GM18951 (cell line): Measurements from ENCODE around the gene PSAP.

Experiments used
- POLR2A ChIP-seq: IDR thresholded peaks from 4 replicates; pipeline ENCODE4 v1.6.1; 2011; ENCODE audit warnings: mild to moderate bottlenecking; ENCODE audit not compliant: insufficient read length, insufficient read depth; ENCODE audit errors: extremely low read depth
- in situ Hi-C: fragments of 300-500 bp; cut with MboI; formaldehyde crosslinking; loops from one replicate; pipeline ENCODE4 v1.12.0; 2022; ENCODE audit warnings: low sequenced_read_pairs, mixed read lengths, inconsistent platforms; ENCODE audit not compliant: unreplicated experiment

The PSAP gene

DNA sequence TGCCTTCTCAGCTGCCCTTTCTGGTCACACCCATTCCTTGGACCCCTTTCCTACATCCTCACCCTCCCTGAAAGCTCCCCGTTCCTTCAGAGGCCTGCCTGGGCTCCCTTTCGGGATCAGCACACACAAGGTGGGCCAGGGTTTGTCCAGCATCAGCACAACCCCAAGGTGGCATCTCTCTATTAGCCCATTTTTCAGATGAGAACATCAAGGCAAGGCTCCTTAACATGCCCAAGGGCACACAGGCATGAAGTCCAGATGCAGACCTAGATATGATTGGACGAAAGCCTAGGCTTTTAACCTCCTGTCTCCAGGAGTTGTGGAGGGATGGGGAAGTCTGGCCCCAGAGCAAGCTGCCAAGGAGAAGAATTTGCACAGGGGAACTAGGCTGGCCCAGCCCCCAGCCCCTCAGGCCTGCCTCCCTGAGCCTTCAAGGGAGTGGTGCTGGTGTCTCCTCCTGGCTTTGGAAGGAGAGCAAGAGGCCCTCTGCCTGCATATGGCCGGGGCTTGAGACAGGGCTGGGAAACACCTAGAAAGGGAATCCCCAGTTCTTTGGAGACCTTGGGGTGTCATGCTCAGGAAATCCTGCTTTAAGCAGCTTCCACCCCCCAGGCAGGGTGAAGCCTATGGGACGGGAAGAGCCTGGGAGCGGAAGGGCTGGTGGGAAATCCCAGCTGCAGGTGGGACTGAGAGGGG, 68.7 kb downstream of the PSAP start:
- in situ Hi-C loops = no loop called here
- TF ChIP-seq POLR2A = no peak

DNA sequence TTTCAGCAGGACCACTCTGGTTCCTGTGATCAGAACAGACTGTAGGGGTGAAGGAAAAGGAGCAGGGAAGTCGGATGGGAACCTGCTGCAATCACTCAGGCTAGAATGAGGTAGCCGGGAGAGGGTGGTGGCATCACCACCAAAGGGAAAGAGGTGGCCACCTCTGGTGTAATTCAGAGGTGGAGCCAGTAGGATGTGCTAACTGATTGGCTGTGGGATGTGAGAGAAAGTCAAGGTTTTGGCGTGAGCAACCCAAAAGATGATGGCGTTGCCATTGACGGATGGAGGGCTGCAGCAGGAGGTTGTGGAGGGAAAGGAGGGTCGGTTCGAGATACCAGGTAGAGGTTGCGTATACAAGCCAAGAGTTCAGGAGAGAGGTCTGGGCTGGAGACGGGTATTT, 70.3 kb downstream of the PSAP start:
- in situ Hi-C loops = no loop called here
- no peak for TF ChIP-seq POLR2A

DNA sequence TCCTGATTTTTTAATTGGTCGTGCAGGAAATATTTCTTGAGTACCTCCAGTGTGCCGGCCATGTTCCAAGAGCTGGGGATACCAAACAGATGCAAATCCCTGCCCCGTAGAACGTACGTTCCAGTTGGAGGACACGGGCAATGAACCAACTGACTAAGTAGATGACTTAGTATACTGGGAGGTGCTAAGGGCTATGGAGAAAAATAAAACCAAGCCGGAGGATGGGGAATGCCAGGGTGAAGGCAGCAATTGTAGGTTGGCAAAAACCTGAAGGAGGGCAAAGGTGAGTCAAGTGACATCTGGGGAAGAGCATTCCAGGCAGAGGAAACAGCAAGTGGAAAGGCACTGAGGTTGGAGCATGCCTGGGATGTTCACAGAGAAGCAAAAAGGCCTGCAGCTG, 70.9 kb downstream of the PSAP start:
- in situ Hi-C loops = no loop called here
- TF ChIP-seq POLR2A = no peak

DNA sequence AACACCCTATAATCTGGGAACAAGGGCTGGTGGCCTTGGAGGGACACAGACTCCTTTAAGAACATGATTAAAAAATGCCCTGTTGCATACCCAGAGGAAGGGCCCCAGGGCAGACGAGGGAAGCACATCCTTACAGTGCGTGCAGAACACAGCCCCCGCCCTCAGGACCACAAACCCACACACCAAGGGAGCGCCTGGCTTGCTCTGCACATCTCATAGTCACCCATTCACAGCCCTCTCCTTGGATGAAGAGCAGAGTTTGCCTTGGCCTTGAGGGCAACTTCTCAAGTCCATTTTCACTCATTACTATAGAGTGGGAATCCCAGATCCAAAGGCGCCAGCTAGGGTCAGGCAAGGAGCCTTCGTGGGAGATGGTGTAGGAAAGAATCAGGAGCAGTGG, 71.4 kb downstream of the PSAP start:
- in situ Hi-C loops = no loop called here
- TF ChIP-seq POLR2A = no peak

DNA sequence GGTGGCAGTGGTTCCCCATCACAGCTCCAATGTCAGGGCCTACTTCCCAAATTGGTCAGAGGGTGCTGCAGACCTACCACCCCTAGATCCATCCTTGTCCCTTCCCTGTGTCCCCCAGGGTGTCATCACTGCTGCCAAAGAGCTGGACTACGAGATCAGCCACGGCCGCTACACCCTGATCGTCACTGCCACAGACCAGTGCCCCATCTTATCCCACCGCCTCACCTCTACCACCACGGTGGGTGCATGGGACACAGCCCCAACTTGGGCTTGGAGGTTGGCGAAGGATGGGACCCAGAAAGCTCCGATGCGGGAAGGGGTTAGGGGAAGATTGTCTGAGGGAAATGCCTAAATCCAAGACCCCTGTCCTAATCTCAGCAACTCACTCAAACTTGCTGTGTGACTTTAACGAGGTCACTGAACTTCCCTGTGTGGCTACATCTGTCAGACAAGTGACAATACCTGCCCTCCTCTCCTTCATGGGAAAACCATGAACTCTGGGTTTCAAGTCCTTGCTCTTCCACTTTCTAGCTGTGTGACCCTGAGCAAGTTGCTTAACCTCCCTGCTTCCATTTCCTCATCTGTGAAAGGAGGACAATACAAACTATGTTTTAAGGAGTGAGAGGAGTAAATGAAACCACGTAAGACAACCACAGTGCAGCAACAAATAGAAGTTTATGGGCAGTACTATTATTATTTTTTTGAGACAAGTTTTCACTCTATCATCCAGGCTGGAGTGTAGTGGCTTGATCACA, 72.8 kb downstream of the PSAP start:
- no peak for TF ChIP-seq POLR2A
- in situ Hi-C loops = no loop called here

DNA sequence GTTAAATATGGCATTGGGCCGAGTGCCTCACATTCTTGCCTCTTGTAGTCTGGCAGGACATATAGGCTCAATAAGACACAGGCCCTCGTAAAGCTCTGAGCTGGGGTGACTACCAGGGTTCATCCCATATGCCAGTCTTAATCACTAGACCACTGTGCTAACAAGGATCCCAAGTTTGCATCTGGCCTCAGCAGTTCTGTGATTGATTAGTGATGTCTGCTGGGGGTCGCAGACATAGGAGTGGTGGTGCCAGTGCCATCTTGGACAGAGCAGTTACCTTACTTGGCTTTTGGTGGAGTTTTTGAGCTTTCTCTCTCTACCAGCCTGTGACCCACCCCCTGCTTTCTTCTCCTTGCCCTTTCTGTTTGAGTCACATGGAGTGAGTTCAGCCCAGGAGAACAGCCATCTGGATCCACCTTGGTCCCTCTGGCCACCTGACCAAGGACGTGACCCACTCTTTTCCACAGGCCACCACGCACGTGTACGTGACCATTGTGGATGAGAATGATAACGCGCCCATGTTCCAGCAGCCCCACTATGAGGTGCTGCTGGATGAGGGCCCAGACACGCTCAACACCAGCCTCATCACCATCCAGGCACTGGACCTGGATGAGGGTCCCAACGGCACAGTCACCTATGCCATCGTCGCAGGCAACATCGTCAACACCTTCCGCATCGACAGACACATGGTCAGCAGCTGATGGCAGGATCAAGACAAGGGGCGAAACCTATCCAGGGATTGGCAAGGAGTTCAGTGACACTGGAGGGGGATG, 73.7 kb downstream of the PSAP start:
- no peak for TF ChIP-seq POLR2A
- in situ Hi-C loops = no loop called here

DNA sequence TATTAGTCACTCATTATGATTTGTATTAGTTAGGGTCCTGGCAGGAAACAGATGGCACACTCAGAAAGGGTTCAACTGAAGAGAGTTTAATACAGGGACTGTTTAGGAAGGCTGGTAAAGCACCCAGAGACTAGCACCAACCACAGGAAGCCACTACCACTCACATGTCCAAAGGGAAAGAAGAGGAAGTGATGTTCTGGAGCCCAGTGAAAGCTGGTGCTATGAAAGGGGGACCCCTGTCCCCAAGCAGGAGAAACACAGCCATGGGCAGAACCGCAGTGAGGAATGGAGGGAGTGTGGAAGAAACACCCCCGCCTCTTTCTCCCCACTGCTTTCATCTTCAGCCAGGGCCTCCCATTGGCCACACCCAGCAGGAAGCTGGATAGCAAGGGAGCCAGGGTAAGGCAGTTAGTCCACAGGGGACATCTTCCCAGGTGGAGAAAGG, 74.5 kb downstream of the PSAP start:
- in situ Hi-C loops = no loop called here

DNA sequence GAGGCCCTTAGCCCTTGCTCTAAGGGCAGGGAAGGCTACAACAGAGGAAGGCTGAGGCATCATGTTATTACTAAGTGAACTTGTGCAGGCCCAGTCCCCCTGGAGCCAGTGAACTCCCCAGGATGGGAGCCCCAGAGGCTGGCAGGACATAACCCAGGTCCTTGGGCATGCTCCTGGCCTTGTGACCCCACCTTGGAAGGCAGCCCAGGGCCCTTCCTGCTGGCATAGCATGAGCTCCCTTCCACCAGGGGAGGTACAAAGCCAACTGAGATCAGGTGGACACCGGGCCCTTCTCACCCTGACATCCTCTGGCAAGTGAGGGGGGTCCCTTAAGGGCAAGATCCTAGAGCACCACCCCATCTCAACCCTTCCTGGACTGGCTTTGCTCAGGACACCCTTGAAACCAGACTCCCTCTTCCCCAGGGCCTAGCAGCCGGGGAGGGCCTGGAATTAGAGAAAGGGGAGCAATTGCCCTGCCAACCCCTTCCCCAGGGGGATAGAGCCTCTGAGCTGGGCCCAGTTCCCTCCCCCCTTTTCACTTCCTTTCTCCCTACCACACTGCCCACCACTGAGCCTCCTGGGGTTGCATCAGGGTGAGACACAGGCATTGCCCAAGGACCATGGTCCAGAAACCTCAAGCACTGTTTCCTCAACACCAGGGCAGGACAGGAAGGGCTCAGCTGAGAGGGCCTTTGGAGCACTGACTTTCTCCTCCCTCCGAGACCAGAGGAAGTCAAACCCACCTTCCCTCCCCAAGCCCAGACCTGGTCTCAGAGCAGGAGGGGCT, 75.9 kb downstream of the PSAP start:
- TF ChIP-seq POLR2A = no peak
- in situ Hi-C loops = no loop called here

More for the DNA sequence above, 74.5 kb downstream of the PSAP start:
- TF ChIP-seq POLR2A = no peak

DNA sequence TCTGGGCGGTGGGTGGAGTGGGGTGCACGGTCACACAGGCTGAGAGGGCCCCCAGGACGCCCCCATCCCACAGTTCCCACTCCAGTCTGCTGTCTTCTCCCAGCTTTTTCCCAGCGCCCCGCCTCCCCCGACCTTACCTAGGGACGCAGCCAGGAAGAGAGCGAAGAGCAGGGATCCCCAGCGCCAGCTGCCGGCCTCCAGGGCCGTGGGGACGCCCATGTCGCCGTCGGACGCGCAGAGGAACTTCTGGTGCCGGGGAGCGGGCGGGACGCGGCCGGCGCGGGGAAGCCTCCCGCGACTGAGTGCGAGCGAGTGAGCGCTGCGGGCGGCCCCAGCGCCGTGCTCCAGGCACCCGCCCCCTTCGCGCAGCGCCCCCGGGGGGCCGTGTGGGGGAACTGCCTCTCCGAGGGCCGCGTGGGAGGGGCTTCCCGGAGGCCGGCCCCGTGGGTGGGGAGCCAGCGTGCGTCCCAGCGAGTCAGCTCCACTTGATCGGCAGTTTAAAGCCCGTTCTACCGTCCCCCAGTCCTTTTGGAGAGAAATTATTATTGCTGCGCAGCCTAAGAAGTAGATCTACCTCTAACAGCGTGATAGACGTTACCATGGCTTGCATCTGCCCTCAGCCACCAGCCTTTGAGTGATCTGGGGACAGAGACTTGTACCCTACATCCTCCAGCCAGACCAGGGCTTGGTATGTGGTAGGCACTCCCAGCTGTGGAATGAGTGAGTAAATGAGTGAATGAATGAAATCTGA, 77.7 kb downstream of the PSAP start, which contains the start of gene VSIR:
Gene VSIR, minus strand, starts transcription at position 300 of the 751 bp plus-strand sequence. Its CDS starts 81 bp downstream, at position 219.
- in situ Hi-C loops = no loop called here
- TF ChIP-seq POLR2A = peak; percentile 76

DNA sequence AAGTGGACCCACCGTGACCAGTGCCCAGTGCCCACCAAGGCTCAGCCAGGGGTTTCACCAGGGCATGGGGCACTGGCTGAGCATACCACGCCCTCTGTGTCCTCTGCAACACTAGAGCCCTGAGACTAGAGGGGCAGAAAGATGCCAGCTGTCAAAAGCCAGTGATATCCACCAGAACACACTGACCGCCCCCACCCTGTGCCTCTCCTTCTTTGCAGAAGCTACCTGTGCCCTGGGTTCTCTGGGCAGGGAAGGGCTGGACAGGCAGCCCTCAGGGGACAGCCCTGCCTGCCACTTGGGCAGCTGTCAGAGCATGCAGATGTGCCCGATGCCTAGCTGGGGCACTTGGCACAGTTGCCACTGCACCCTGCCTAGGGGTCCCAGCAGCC, 78.2 kb downstream of the PSAP start:
- in situ Hi-C loops = no loop called here
- TF ChIP-seq POLR2A = no peak

DNA sequence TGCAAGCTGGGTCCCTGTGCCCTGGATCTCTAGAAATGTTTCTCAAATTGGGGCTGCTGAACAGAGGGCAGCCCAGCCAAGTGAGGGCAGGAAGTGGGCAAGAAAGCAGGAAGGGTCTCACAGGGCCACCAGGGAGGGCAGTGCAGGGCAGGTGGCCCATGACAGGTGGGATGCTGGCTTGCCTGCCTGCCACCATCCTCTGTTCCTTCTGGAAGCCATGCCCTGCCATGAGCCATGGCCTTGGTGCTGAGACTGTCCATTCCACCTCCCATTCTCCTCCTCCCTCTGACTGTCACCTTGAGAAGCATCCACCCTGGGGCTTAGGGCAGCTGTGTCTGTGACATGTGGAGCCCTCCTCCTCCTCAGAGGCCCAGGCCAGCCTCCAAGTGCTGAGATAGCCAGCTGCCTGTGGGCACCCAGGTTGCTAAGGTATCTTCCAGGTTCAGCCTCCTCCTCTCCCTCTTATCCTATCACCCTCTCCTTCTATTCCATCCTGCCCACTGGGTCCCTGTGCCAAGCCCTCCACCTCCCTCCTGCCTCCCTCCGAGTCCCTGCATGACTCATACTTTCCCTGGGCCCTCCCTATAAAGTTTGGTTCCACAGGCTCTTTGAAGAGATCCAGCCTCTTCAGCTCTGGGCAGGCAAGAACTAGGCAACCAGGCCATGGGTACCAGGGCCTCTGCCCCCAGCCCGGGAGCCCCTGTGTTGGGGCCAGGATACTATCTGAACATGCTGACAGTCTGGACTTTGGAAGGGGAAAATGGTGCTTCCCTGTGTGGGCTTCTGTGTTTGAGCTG, 79.0 kb downstream of the PSAP start:
- in situ Hi-C loops = no loop called here
- no peak for TF ChIP-seq POLR2A
